Thymus (tissue), 11 donors: ENCODE data around the gene ANKS1B. TPM values are rescaled to one million over a fixed set of nuclear protein-coding genes. Genes with fewer than 3 reads are reported as not detected.

Source experiments
- DNase-seq, 9 donors: peaks; one replicate each; pipeline ENCODE4 v3.0.0-alpha.2; 2013; ENCODE audit warnings: low spot score in 9 of 9, low read depth in 6 of 9, missing footprints in 1 of 9
- H3K27ac ChIP-seq, 2 donors: one replicate each; pipeline ENCODE4 v1.5.1; 2013; ENCODE audit warnings: control low read depth in 1 of 2, low read depth in 1 of 2, low read length in 1 of 2, mild to moderate bottlenecking in 1 of 2, moderate library complexity in 1 of 2
- H3K27me3 ChIP-seq, 2 donors: one replicate each; pipeline ENCODE4 v1.5.1; 2013; ENCODE audit warnings: low read length in 1 of 2; ENCODE audit not compliant: control insufficient read depth in 2 of 2, insufficient read depth in 1 of 2
- H3K36me3 ChIP-seq, 2 donors: one replicate each; pipeline ENCODE4 v1.5.1; 2013; ENCODE audit warnings: low read length in 1 of 2, mild to moderate bottlenecking in 1 of 2, moderate library complexity in 1 of 2; ENCODE audit not compliant: control insufficient read depth in 2 of 2, insufficient read depth in 2 of 2
- H3K4me1 ChIP-seq, 2 donors: one replicate each; pipeline ENCODE4 v1.5.1; 2013; ENCODE audit warnings: low read length in 2 of 2; ENCODE audit not compliant: control insufficient read depth in 2 of 2, insufficient read depth in 2 of 2
- H3K4me3 ChIP-seq, 2 donors: one replicate each; pipeline ENCODE4 v1.5.1; 2013; ENCODE audit warnings: low read length in 2 of 2, control low read depth in 1 of 2, mild to moderate bottlenecking in 1 of 2
- H3K9me3 ChIP-seq, 2 donors: one replicate each; pipeline ENCODE4 v1.5.1; 2013; ENCODE audit warnings: low read length in 1 of 2, mild to moderate bottlenecking in 1 of 2; ENCODE audit not compliant: control insufficient read depth in 2 of 2, insufficient read depth in 1 of 2
- WGBS: extraction: QIAGEN DNeasy Blood & Tissue Kit; methylation state at CpG from one replicate; pipeline ENCODE4 v1.1.7; 2013; 5-methylcytosine and 5-hydroxymethylcytosine counted together
- polyA plus RNA-seq: library from polyadenylated mRNA; stranded (reverse); fragments of 200-250 nt; gene quantifications from one replicate; pipeline ENCODE4 v1.2.3, GENCODE V29; 2013
- total RNA-seq: library from RNA; stranded (reverse); fragments of 120-200 nt; gene quantifications from one replicate; pipeline ENCODE4 v1.2.4, GENCODE V29; 2013
- donor health status: healthy.

Gene ANKS1B
- total and polyA plus RNA-seq, 2 donors = 3.5 to 4.9 TPM

DNA sequence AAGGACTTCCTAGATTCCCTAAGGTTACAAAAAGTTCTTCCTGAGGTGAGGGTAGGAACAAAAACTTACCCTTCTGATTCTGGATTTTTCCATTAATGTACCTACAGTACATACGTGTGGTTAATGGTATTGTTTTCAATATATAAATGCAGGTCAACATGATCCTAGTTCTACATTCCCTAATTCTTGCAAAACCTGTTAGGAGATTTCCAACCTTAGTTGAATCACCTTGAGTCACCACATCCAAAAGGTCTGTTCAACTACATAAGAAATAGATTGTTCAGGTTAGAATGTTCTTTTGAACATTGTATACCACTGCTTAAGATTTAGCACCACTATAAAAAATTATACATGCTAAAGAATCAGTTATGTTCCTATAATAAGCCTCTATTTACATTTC, 218.3 kb downstream of the ANKS1B start:
- H3K27ac ChIP-seq = no peak overlapping the region
- no peak overlapping the region for H3K4me3 ChIP-seq
- H3K36me3 ChIP-seq = no peaks in the 10 kb centered on the region
- no peak for DNase-seq
- 91% methylated on average over 1 of the region's 1 CpG for WGBS
- no peaks in the 10 kb centered on the region for H3K9me3 ChIP-seq
- H3K4me1 ChIP-seq = no peaks in the 10 kb centered on the region
- H3K27me3 ChIP-seq = no peaks in the 10 kb centered on the region

DNA sequence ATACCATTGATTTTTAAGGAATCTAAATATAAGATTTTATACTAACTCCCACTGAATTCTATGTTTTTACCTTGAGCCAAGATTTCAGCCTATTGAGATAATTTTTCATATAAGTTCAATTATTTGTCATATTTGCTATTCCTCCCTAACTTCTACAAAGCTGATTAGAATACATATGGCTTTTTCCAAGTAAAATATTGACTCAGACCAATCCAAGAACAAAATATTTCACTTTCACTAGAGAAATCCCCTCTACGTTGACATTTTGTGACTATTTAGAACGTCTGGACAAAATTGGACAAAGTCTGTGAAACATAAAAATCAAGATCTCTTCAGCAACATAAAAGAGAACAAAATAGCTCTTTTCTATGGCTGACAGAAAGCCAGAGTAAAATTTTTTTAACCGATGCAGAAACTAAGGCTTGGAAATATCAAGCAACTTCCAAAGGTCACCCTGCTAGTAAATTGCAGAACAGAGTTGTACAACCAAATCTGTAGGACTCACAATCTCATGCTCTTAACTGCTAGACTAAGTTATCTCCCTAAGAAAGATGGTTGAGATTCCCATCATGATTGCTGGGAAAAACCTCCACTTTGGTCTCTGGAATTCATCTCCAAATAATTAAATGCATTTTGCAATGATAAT, 219.1 kb downstream of the ANKS1B start:
- Histone ChIP-seq H3K9me3 (no peaks in the 10 kb centered on the region), H3K36me3 (no peaks in the 10 kb centered on the region), H3K4me1 (no peaks in the 10 kb centered on the region), H3K4me3 (no peak overlapping the region), H3K27me3 (no peaks in the 10 kb centered on the region), H3K27ac (no peak overlapping the region)
- DNase-seq = no peak
- 91% methylated on average over 3 of the region's 3 CpGs for WGBS

DNA sequence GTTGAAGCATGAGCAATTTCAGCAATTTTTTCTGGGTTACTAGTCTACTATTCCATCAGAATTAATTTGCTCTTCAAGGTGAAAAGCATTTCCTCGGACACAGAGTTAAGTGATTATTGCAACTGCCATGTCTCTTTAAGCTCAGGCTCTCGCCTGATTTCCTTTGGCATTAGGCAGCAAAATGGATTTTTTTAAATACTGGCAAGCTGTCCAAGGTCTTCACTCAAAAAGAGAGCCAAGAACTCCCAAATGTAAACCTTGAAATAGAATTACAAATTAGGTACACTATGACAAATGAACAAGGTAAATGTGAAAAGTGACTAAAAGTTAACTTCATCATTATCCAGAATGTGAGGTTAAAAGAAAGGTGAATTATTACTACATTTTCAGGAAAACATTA, 225.3 kb downstream of the ANKS1B start:
- no peak for DNase-seq
- 82% methylated on average over 2 of the region's 2 CpGs for WGBS
- Histone ChIP-seq H3K4me3 (no peak overlapping the region), H3K9me3 (no peaks in the 10 kb centered on the region), H3K27ac (no peak overlapping the region), H3K36me3 (no peaks in the 10 kb centered on the region), H3K27me3 (no peaks in the 10 kb centered on the region), H3K4me1 (no peaks in the 10 kb centered on the region)

DNA sequence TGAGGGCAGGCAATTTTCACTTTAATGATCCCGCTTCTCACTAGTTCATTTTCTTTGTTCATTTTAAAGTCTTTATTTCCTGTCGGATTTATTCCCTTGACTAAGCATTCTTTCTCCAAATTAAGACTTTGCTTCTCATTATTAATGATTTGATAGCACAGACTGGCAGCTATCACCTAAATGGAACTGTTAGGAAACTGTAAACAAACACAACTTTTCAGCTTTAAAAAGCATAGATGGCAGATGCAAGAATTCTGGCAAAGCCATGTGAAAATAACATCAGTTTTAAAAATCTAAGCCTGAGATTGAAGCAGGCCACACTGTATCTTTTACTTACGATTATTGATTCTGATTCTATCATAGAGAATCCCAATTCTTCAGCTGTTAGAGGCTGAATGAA, 225.7 kb downstream of the ANKS1B start:
- WGBS = 94% methylated on average over 3 of the region's 3 CpGs

DNA sequence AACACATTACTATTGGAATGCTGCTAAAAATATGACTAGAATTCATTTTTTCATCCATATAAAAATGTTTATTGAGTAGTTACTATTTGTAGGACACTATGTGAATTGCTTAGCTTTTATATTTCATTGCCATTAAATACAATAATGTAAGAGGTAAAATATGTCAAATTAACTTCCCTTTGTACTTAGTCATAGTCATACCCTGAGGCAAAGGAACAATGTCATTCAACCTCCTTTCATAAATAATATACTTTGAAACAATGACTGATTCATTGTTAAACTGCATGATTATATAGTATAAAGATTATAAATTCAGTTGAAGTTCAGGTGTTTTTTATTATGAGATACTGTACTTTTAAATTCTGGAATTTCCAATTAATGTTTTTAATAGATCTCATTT, 232.0 kb downstream of the ANKS1B start:
- Histone ChIP-seq H3K4me1 (no peaks in the 10 kb centered on the region), H3K9me3 (no peaks in the 10 kb centered on the region), H3K27me3 (no peaks in the 10 kb centered on the region), H3K27ac (no peak overlapping the region), H3K36me3 (no peaks in the 10 kb centered on the region), H3K4me3 (no peak overlapping the region)
- no peak for DNase-seq

More for the DNA sequence above, 225.7 kb downstream of the ANKS1B start:
- no peak for DNase-seq
- no peaks in the 10 kb centered on the region for H3K9me3 ChIP-seq
- H3K4me3 ChIP-seq = no peak overlapping the region
- H3K36me3 ChIP-seq = no peaks in the 10 kb centered on the region
- no peaks in the 10 kb centered on the region for H3K4me1 ChIP-seq
- no peak overlapping the region for H3K27ac ChIP-seq
- H3K27me3 ChIP-seq = no peaks in the 10 kb centered on the region

DNA sequence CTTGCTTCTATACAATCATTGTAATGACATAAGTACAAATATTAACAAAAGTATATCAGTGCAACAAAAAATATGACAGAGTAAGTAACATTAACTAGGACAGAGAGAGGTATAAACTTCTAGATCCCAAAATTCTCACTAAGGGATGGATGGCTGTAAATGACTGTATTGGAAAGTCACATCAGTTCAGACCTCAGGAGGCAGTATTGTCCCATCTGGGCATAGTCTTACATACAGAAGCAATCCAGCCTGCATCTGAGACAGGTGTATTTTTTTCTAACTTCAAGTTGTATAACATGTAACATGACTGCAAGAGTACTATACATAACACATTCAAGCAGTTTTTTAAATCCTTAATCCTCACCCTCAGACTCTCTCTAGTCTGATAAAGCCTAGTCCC, 238.2 kb downstream of the ANKS1B start:
- no peaks in the 10 kb centered on the region for H3K36me3 ChIP-seq
- no peaks in the 10 kb centered on the region for H3K9me3 ChIP-seq
- H3K27me3 ChIP-seq = no peaks in the 10 kb centered on the region
- no peaks in the 10 kb centered on the region for H3K4me1 ChIP-seq
- H3K27ac ChIP-seq = no peak overlapping the region
- no peak overlapping the region for H3K4me3 ChIP-seq
- DNase-seq = no peak

DNA sequence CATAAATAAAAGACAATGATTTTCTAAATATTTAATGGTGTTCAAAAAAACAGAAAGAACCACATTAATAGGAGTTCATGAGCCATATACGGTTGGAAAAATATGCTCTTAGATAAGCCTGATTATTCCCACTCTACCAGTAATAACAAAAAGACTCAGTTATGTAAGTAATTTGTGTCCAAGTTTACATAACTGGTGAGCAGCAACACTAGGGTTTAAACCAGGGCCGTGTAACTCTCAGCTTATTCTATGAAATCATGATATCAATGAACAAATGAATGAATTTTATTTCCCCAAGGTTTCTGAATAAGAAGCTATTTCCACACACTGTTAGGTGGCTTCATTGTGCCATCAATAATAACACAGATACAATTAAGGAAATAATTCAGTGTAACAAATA, 238.8 kb downstream of the ANKS1B start:
- no peaks in the 10 kb centered on the region for H3K27me3 ChIP-seq
- H3K4me3 ChIP-seq = no peak overlapping the region
- no peaks in the 10 kb centered on the region for H3K9me3 ChIP-seq
- DNase-seq = no peak
- H3K4me1 ChIP-seq = no peaks in the 10 kb centered on the region
- H3K36me3 ChIP-seq = no peaks in the 10 kb centered on the region
- 94% methylated on average over 2 of the region's 2 CpGs for WGBS
- H3K27ac ChIP-seq = no peak overlapping the region

DNA sequence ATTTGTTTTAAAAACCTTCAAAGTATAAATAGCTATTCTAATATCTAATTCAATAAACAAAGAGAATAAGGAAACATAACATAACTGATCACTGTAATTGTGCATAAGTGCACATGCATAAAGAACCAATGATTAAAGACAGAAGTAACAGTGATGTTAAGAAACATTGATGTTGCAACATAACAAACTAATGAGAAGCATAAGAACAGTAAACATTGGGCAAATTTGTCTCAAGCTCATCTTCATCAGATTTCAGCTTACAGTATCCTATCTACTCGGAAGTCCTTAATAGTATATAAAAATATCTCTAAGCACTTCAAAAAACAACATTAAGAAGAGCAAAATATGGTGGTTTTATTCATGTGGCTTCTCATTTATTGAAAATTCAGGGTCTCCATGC, 239.6 kb downstream of the ANKS1B start:
- DNase-seq = no peak
- Histone ChIP-seq H3K36me3 (no peaks in the 10 kb centered on the region), H3K9me3 (no peaks in the 10 kb centered on the region), H3K4me3 (no peak overlapping the region), H3K4me1 (no peaks in the 10 kb centered on the region), H3K27ac (no peak overlapping the region), H3K27me3 (no peaks in the 10 kb centered on the region)
- 91% methylated on average over 1 of the region's 1 CpG for WGBS

DNA sequence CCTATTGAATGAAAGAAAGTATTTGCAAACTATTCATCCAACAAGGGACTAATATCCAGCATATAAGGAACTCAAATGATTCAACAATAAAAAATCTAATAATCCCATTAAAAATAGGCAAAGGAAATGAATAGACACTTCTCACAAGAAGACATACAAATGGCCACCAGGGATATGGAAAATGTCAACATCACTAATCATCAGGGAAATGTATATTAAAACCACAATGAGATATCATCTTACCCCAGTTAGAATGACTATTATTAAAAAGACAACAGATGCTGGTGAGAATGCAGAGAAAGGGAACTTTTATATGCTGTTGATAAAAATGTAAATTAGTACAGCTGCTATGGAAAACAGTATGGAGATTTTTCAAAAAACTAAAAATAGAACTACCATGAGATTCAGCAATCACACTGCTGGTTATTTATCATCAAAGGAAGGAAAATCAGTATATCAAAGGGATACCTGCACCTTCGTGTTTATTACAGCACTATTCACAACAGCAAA, 247.9 kb downstream of the ANKS1B start:
- 80% methylated on average over 1 of the region's 1 CpG for WGBS
- H3K4me1 ChIP-seq = no peaks in the 10 kb centered on the region
- no peak overlapping the region for H3K4me3 ChIP-seq
- no peak for DNase-seq
- H3K9me3 ChIP-seq = no peaks in the 10 kb centered on the region
- H3K27me3 ChIP-seq = no peaks in the 10 kb centered on the region
- H3K27ac ChIP-seq = no peak overlapping the region
- no peaks in the 10 kb centered on the region for H3K36me3 ChIP-seq
